Tibial artery (tissue), 4 donors: Measurements from ENCODE around the gene IGF1R.
A peak's percentile ranks its signal among the peaks of the same experiment; 100 is the strongest.

Experiments used
- DNase-seq, 2 donors: peaks; one replicate each; pipeline ENCODE4 v3.0.0-alpha.2; 2019
- H3K27ac ChIP-seq, 2 donors: fragments of 200-600 bp; sonication (generic) in 1 of 2; 1 replicate in 1 of 2; 2 replicates in 1 of 2; pipeline ENCODE4 v1.5.1; 2018 to 2019; ENCODE audit warnings: mild to moderate bottlenecking in 1 of 2
- H3K27me3 ChIP-seq, 2 donors: fragments of 200-600 bp; sonication (generic) in 1 of 2; one replicate each; pipeline versions ENCODE4 v1.5.1 to v1.6.0; 2016 to 2019
- H3K36me3 ChIP-seq, 3 donors: fragments of 200-600 bp; sonication (generic) in 2 of 3; one replicate each; pipeline ENCODE4 v1.5.1; 2016 to 2019; ENCODE audit warnings: mild to moderate bottlenecking in 2 of 3
- H3K4me1 ChIP-seq, 4 donors: fragments of 200-600 bp; sonication (generic) in 2 of 4; 1 replicate in 3 of 4; 2 replicates in 1 of 4; pipeline ENCODE4 v1.5.1; 2016 to 2019
- H3K4me3 ChIP-seq, 2 donors: fragments of 200-600 bp; sonication (generic) in 1 of 2; 1 replicate in 1 of 2; 2 replicates in 1 of 2; pipeline ENCODE4 v1.5.1; 2018 to 2019; ENCODE audit warnings: mild to moderate bottlenecking in 2 of 2
- H3K9me3 ChIP-seq, 3 donors: fragments of 200-600 bp; sonication (generic) in 1 of 3; one replicate each; pipeline ENCODE4 v1.5.1; 2016 to 2019
- CTCF ChIP-seq, 2 experiments: fragments of 200-600 bp in 1 of 2; fragments of 450-650 bp in 1 of 2; IDR thresholded peaks; one replicate each; pipeline ENCODE4 v1.5.1; 2017 to 2019; ENCODE audit warnings: antibody characterized with exemption in 2 of 2, mild to moderate bottlenecking in 1 of 2, moderate library complexity in 1 of 2
- intact Hi-C: fragments of 100-400 bp; cut with DNase I; formaldehyde crosslinking; loops from one replicate; pipeline ENCODE4 v1.15.0; 2023; ENCODE audit warnings: low total_unique reads

Gene IGF1R

GRCh38 chr15:98760112-98760826, 111.9 kb downstream of the IGF1R start:
- no peak for TF ChIP-seq CTCF (IDR thresholded peaks at IDR 0.05)
- H3K27me3 ChIP-seq = no peaks in the 10 kb centered on the region
- DNase-seq = peak in 1 of 2 donors; percentile 77
- intact Hi-C loops = no loop called here
- peak overlapping the region in 1 of 2 donors; percentile 45 for H3K27ac ChIP-seq
- no peaks in the 10 kb centered on the region for H3K9me3 ChIP-seq
- H3K4me1 ChIP-seq = peaks cover 0 to 93% (median 56%) of the 10 kb centered on the region in 4 donors
- no peak overlapping the region for H3K4me3 ChIP-seq
- H3K36me3 ChIP-seq = no peaks in the 10 kb centered on the region

GRCh38 chr15:98760975-98761374, 112.6 kb downstream of the IGF1R start:
- DNase-seq = no peak
- no peak for TF ChIP-seq CTCF (IDR thresholded peaks at IDR 0.05)
- H3K36me3 ChIP-seq = no peaks in the 10 kb centered on the region
- no peaks in the 10 kb centered on the region for H3K27me3 ChIP-seq
- H3K9me3 ChIP-seq = no peaks in the 10 kb centered on the region
- H3K4me1 ChIP-seq = peaks cover 0 to 93% (median 60%) of the 10 kb centered on the region in 4 donors
- intact Hi-C loops = no loop called here
- H3K27ac ChIP-seq = peak overlapping the region in 1 of 2 donors; percentile 45
- H3K4me3 ChIP-seq = no peak overlapping the region

GRCh38 chr15:98763179-98763578, 114.8 kb downstream of the IGF1R start:
- no peak for DNase-seq
- no peak for TF ChIP-seq CTCF (IDR thresholded peaks at IDR 0.05)
- H3K4me3 ChIP-seq = no peak overlapping the region
- peak overlapping the region; percentile 43 to 58 for H3K27ac ChIP-seq
- no peaks in the 10 kb centered on the region for H3K9me3 ChIP-seq
- intact Hi-C loops = no loop called here
- H3K4me1 ChIP-seq = peaks cover 0 to 94% (median 65%) of the 10 kb centered on the region in 4 donors
- no peaks in the 10 kb centered on the region for H3K27me3 ChIP-seq
- H3K36me3 ChIP-seq = no peaks in the 10 kb centered on the region

- peaks cover 0 to 88% (median 59%) of the 10 kb centered on the region in 4 donors for H3K4me1 ChIP-seq
- DNase-seq = no peak
- no peaks in the 10 kb centered on the region for H3K9me3 ChIP-seq
- no peak for TF ChIP-seq CTCF (IDR thresholded peaks at IDR 0.05)
- H3K27ac ChIP-seq = peak overlapping the region; percentile 43 to 58
- H3K4me3 ChIP-seq = no peak overlapping the region
- H3K27me3 ChIP-seq = no peaks in the 10 kb centered on the region
- H3K36me3 ChIP-seq = no peaks in the 10 kb centered on the region
- intact Hi-C loops = no loop called here
These were observed 116.0 kb downstream of the IGF1R start for GRCh38 chr15:98764291-98764690.

- intact Hi-C loops = no loop called here
- no peak for TF ChIP-seq CTCF (IDR thresholded peaks at IDR 0.05)
- Histone ChIP-seq H3K36me3 (no peaks in the 10 kb centered on the region), H3K4me1 (peaks cover 0 to 84% (median 51%) of the 10 kb centered on the region in 4 donors), H3K4me3 (no peak overlapping the region), H3K27ac (peak overlapping the region in 1 of 2 donors; percentile 7), H3K9me3 (no peaks in the 10 kb centered on the region), H3K27me3 (no peaks in the 10 kb centered on the region)
- no peak for DNase-seq
These were observed 117.3 kb downstream of the IGF1R start for GRCh38 chr15:98765610-98766009.
